GM21723 (cell line): ENCODE measurements around the gene SLC5A3.

Experiments used
- ATAC-seq: cut with Tn5 transposase; IDR thresholded peaks from one replicate; pipeline ENCODE4 v1.9.1; 2021; ENCODE audit warnings: mild to moderate bottlenecking, moderate library complexity; ENCODE audit not compliant: unreplicated experiment

SLC5A3 gene

GRCh38 chr21:34073032-34073748 lies at the start of gene SLC5A3, which contains the start of gene MRPS6:
TSS of gene SLC5A3 (plus strand) at chr21:34073578. CDS start at chr21:34095199, 21,621 bp downstream.
TSS of gene MRPS6 (plus strand) at chr21:34073578. CDS start at chr21:34073701, 123 bp downstream.
- ATAC-seq: peak; percentile 80

DNA sequence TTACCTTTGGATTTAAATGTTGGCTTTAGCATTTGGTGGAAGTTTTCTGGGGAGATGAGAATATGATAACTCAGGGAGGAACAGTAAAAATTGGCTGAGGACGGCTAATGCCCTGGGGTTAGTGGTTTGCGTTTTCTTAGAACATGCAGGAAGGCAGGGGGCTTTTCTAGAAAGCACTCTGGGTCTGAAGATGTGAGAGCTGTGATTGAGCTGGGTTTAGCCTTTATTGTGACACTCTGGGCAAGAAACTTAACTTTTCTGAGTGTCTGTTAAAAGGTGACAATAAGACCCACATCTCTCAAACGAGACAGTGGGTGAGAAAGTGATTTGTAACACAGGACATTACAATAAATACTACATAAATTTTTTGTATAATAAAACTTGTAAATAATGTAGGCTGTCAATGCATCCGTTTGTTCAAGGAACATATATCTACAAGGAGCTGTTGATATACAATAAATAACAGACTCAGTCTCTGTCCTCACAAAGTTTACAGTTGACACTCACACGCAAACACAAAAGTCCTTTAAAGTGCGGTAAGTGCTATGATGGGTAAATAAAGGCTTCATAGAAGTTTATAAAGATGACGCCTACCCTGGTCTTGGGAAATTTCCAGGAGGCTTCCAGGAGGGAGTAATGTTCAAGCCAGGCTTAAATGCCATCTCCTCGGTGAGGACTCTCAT lies 49.5 kb upstream of the SLC5A3 start:
- no peak for ATAC-seq

DNA sequence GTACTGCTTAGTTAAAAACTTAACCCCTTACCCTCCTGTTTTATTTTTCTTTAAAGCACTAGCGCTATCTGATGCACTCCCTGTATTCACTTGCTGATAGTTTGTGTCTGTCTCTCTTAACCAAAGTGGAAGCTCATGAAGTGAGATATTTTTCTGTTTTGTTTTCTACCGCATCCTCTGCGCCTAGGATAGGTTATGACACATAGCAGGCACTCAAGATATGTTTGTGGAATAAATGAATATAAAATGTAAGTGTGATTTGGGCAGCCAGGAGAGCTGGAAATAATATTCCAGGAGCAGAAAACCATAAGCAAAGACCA lies 49.0 kb upstream of the SLC5A3 start:
- ATAC-seq: no peak

DNA sequence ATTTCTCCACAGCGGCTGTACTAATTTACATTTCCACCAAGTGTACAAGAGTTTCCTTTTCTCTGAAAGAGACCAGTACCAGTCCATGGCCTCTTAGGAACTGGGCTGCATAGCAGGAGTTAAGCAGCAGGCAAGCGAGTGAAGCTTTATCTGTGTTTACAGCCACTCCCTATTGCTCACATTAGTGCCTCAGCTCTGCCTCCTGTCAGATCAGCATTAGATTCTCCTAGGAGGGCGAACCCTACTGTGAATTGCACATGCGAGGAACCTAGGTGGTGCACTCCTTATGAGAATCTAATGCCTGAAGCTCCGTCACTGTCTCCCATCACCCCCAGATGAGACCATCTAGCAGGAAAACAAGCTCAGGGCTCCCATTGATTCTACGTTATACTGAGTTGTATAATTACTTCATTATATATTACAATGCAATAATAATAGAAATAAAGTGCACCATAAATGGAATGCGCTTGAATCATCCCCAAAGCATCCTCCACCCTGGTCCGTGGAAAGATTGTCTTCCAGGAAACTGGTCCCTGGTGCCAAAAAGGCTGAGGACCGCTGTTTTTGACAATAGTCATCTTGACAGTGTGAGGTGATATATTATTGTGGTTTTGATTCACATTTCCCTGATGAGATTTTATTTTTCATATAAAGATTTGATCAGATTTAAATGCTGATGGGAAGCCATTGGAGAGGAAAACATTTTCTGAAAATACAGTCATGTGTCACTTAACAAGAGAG lies 45.5 kb upstream of the SLC5A3 start:
- ATAC-seq: no peak

- ATAC-seq: peak; percentile 97
Measured at GRCh38 chr21:34029743-34030528, 43.4 kb upstream of the SLC5A3 start.

DNA sequence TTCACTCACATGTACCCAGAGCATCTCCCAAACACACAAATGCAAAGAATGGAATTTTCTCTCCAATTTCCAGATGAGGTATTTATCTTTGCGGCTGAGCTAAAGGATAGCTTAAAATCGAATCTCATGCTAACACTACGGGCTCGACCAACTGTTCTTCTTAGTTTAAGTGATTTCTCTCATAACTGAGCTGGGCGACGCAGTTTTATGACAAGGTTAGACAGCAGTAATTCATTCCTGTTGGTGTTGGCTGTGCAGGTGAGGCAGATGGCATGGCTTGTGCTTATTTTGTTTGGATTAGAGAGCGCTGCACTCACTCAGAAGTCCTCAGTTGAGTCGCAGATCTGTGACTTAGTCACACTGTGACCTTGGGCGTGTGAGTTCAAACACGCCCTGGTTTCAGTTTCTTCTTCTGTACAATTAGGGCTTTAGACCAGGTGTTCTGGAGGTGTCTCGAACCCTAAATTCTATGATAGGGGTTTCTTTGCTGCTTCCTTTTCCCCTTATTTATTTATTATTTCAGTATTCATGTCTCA lies 41.5 kb upstream of the SLC5A3 start:
- no peak for ATAC-seq

- no peak for ATAC-seq
Measured at GRCh38 chr21:34034369-34035014, 38.9 kb upstream of the SLC5A3 start.

- no peak for ATAC-seq
Measured at GRCh38 chr21:34035619-34036354, 37.6 kb upstream of the SLC5A3 start.

DNA sequence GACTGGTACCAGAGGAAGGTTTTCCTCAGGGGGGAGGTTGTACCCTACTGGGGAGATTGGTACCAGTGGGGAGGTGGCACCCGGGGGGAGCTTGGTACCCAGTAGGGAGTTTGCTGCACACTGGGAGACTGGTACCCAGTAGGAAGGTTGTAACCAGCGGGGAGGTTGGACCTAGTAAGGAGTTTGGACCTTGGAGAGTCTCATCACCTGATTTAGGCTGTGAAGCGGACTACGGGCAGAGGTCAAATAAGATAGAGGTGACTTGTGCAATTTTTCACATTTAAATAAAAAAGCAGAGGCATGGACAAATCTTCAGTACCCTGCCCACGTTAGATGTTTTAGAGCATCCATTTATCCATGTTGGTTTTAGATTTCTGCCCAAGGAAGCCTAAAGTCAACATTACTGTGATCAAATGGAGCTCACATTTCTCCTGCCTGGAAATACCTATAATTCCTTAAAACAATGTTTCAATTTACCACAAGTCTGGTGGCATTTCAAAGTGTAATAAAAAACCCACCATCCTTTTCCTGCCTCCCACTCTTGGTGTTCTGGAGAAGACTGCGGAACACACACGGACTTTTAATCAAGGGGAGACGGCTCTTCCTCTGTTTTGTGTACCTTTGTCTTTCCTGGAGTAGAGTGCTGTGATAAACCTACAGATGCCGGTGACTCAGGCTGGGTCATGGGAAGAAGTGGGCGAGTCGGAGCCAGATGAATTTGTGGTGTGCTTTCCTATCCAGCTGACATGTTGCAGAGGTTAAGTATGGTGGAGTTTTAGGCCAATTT lies 36.2 kb upstream of the SLC5A3 start:
- ATAC-seq: no peak

DNA sequence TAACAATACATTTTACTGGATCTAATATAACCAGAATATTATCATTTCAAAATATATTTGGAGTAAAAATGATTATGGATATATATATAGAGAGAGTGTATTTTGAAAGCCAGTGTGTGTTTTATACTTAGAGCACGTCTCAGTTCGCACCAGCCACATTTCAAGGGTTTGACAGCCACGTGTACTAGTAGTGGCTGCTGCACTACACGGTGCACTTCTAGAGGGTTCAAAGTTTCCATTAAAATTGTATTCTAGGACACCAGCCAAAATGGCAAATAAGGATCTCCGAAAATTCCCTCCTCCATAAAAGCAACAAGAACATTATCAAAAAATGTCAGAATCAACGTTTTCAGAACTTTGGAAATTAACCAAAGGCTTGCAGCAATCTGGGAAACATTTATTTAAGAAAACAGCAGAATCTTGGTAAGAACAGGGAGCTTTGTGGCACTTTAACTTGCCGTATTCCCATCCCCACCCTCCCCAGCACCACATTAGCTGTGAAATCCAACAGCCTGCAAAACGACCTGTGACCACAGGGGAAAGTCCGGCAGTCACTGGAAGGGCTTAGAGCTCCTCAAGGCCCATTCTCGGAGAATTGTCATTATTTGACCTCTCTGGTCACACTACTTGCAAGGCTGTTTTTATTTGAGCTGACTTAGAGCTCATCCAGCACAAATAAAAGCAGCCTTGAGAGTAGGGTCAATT lies 33.5 kb upstream of the SLC5A3 start:
- no peak for ATAC-seq

GRCh38 chr21:34042735-34043134 lies 30.6 kb upstream of the SLC5A3 start:
- ATAC-seq: no peak

DNA sequence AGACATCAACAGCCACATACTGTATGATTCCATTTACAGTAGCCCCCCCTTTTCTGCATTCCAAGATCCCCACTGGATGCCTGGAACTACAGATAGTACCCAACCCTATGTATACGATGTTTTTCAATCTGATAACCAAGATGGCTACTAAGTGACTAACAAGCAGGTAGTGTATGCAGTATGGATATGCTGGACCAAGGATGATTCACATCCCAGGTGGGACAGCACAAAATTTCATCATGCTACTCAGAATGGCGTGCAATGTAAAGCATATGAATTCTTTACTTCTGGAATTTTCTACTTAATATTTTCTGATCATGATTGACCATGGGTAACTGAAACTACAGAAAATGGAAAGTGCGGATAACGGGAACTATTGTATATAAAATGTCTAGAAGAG lies 30.0 kb upstream of the SLC5A3 start:
- ATAC-seq: no peak

GRCh38 chr21:34046917-34047316 lies 26.5 kb upstream of the SLC5A3 start:
- ATAC-seq: peak; percentile 61

DNA sequence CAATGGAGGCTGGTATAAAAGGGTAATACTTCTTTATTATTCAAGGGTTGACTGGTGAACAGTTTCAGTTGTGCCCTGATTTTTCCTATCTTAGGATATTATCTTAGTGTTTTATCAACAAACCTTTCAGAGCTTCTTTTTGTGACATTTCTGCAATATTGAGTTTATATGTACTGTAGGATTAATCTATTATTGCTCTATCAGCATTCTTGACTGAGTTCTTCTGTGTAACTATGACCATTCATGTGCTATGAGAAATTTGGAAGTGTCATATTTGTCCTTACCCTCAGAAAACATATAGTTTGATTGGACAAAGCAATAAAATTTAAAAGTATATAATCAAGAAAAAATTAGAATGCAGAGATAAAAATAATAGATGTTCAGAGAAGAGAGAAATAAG lies 25.5 kb upstream of the SLC5A3 start:
- no peak for ATAC-seq

- no peak for ATAC-seq
Measured at GRCh38 chr21:34052171-34052570, 21.2 kb upstream of the SLC5A3 start.

- no peak for ATAC-seq
Measured at GRCh38 chr21:34054259-34054658, 19.1 kb upstream of the SLC5A3 start.

DNA sequence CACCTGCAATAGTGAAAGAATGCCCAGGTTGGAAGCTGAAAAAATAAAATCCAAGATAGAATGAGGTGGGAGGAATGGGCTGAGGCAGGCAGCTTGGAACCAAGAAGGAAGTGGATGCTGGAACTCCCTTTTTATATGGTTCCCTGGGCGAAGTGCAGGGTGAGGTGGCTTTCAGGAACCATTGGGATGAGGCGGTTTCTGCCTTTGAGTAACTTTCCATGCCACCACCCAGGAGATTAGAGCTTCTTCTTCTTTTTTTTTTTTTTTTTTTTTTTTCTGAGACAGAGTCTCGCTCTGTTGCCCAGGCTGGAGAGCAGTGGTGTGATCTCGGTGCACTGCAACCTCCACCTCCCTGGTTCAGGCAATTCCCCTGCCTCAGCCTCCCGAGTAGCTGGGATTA lies 17.8 kb upstream of the SLC5A3 start:
- ATAC-seq: no peak

DNA sequence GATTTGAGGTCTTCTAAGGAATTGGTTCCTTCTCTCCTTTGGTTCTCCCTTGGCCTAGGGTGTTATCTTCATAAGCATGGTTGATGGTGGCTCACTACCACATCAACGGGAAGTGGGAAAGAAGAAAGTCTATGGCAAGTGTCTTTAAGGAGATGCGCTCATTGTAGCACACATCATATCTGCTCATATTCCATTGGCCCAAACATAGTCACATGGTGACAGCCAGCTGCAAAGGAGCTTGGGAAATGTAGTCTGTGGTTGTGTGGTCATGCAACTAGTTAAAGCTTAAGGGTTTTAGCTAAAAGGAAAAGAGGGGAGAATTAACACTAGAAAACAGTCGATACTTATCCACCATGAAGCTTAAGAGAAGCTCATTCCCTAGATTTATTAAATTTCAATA lies 11.4 kb upstream of the SLC5A3 start:
- no peak for ATAC-seq
